ENCODE measurements around the gene TMEM109. TPM values are rescaled to one million over a fixed set of nuclear protein-coding genes. Genes with fewer than 3 reads are reported as not detected.

TMEM109 gene
- total and polyA plus RNA-seq, 9 of the 15 experiments (the other 6 are each of a cell fraction or from before 2014, with no cell fraction given): 9.2 to 71.3 (median 30.5) TPM

- DNase-seq (ENCODE audit: extremely low read depth in 1 of 4, low spot score in 3 of 4) (no peak), FAIRE-seq (no peak), ATAC-seq (no peak)
- Histone ChIP-seq H3K9ac (ENCODE audit: insufficient read depth in 1 of 2, low read depth in 2 of 2, low read length in 2 of 2) (no peak overlapping the region), H4K20me1 (replicated peaks; ENCODE audit: control insufficient read depth, insufficient read depth, low read length) (no peaks in the 10 kb centered on the region), H3K4me3 (no peak overlapping the region), H3K27ac (ENCODE audit: extremely low read depth, low read depth, low read length) (no peak overlapping the region), H3K4me1 (replicated peaks in 1 of 2; ENCODE audit: control insufficient read depth in 2 of 2, insufficient read depth in 2 of 2, low read length in 2 of 2) (peaks cover 0 to 3% of the 10 kb centered on the region in 2 experiments; a peak in 1 of 5 replicates), H2AFZ (ENCODE audit: low read depth, low read length) (no peak overlapping the region), H3K27me3 (ENCODE audit: control insufficient read depth in 2 of 2, insufficient read depth in 2 of 2, low read length in 2 of 2) (no peaks in the 10 kb centered on the region), H3K9me3 (replicated peaks; ENCODE audit: control insufficient read depth, insufficient read depth, low read depth, low read length) (no peaks in the 10 kb centered on the region), H3K79me2 (ENCODE audit: control insufficient read depth, insufficient read depth, low read length) (no peaks in the 10 kb centered on the region), H3K4me2 (ENCODE audit: insufficient read depth, low read length) (no peak overlapping the region), H3K9me1 (ENCODE audit: control insufficient read depth, insufficient read depth, low read length) (peaks cover 3% of the 10 kb centered on the region), H3K36me3 (ENCODE audit: control insufficient read depth, insufficient read depth, low read length) (peaks cover 19% of the 10 kb centered on the region; the same call in 2 of the 3 replicates)
- ChIA-PET CTCF (ENCODE audit: low intra/inter-chr PET ratio) (no interaction called here), POLR2A (interaction anchor here (1.0 to 1.6 kb wide), 2 partner anchors 16 to 59 kb away, joined by 4 to 5 read pairs; no protein-coding TSS in a partner anchor)
- TF ChIP-seq NCOA2 (IDR thresholded peaks at IDR 0.05; ENCODE audit: partially characterized antibody in 2 of 2) (no peak), BRF2 (IDR thresholded peaks at IDR 0.05; ENCODE audit: borderline replicate concordance, insufficient read depth, insufficient read length) (no peak), TAF9B (IDR thresholded peaks at IDR 0.05; ENCODE audit: partially characterized antibody) (no peak), E4F1 (CRISPR knock-in tag; IDR thresholded peaks at IDR 0.05; ENCODE audit: borderline replicate concordance) (no peak)
- 67% methylated on average over 5 of the region's 5 CpGs for WGBS (ENCODE audit: insufficient coverage, low coverage, missing lambda C conversion rate)
- in situ Hi-C loops (cut with MboI): no loop called here
- no TSS peak for BruUV-seq (replicated peaks)
- intact Hi-C loops (cut with micrococcal nuclease): no loop called here
Observed at GRCh38 chr11:60879971-60880588, 33.9 kb upstream of the TMEM109 start.

Data from K562 (cell line).